PC-9 (cell line): ENCODE data around the gene RHBDD1. TPM values are rescaled to one million over a fixed set of nuclear protein-coding genes. Genes with fewer than 3 reads are reported as not detected.

Experiments
- BruUV-seq: library from RNA; stranded (reverse); fragments of 400-500 nt; replicated peaks from 2 replicates; lab custom pipeline; 2021; lab: Mats Ljungman, UMichigan
- CTCF ChIA-PET: fragments of 300-600 bp; sonication (Branson Sonifier 250); formaldehyde crosslinking; loops from one replicate; lab custom pipeline; 2022; ENCODE audit warnings: antibody characterized with exemption; lab: Charles Lee
- POLR2A ChIA-PET: fragments of 300-600 bp; sonication (Branson Sonifier 250); formaldehyde crosslinking; loops from one replicate; lab custom pipeline; 2022; ENCODE audit warnings: antibody characterized with exemption; ENCODE audit not compliant: unreplicated experiment; lab: Charles Lee
- DNase-seq, 2 experiments: peaks; one replicate each; pipeline versions ENCODE4 v3.0.0 to v3.0.0-alpha.2; 2015 to 2022; ENCODE audit warnings: mixed read lengths in 1 of 2
- H2AFZ ChIP-seq: fragments of 200-600 bp; sonication (generic); 2 replicates; pipeline ENCODE4 v1.8.1; 2017; ENCODE audit warnings: antibody characterized with exemption
- H3F3A ChIP-seq: fragments of 200-600 bp; sonication (generic); 2 replicates; pipeline ENCODE4 v1.8.1; 2017; ENCODE audit warnings: antibody characterized with exemption, mild to moderate bottlenecking, low read depth; ENCODE audit not compliant: insufficient read depth
- H3K27ac ChIP-seq: fragments of 200-600 bp; sonication (generic); 2 replicates; pipeline ENCODE4 v1.6.1; 2016; ENCODE audit warnings: mixed run types
- H3K27me3 ChIP-seq: fragments of 200-600 bp; sonication (generic); 2 replicates; pipeline ENCODE4 v1.6.1; 2016; ENCODE audit warnings: low read depth, mixed run types; ENCODE audit not compliant: insufficient read depth
- H3K36me3 ChIP-seq: fragments of 200-600 bp; sonication (generic); 2 replicates; pipeline ENCODE4 v1.6.1; 2016; ENCODE audit warnings: low read depth, mixed run types
- H3K4me1 ChIP-seq: fragments of 200-600 bp; sonication (generic); replicated peaks from 2 replicates; pipeline ENCODE4 v1.6.1; 2016; ENCODE audit warnings: mixed run types; ENCODE audit not compliant: insufficient read depth
- H3K4me2 ChIP-seq: fragments of 200-600 bp; sonication (generic); 2 replicates; pipeline ENCODE4 v1.6.1; 2017; ENCODE audit warnings: mixed run types
- H3K4me3 ChIP-seq: fragments of 200-600 bp; sonication (generic); 2 replicates; pipeline ENCODE4 v1.6.1; 2016; ENCODE audit warnings: mixed run types
- H3K79me2 ChIP-seq: fragments of 200-600 bp; sonication (generic); 2 replicates; pipeline ENCODE4 v1.6.1; 2017; ENCODE audit warnings: low read depth, mixed run types
- H3K9me2 ChIP-seq: fragments of 200-600 bp; sonication (generic); 2 replicates; pipeline ENCODE4 v1.8.1; 2017; ENCODE audit warnings: mild to moderate bottlenecking; ENCODE audit not compliant: insufficient read depth
- H3K9me3 ChIP-seq: fragments of 200-600 bp; sonication (generic); 2 replicates; pipeline ENCODE4 v1.8.1; 2016; ENCODE audit warnings: low read depth; ENCODE audit not compliant: insufficient read depth
- H4K20me1 ChIP-seq: fragments of 200-600 bp; sonication (generic); 2 replicates; pipeline ENCODE4 v1.8.1; 2017; ENCODE audit not compliant: insufficient read depth
- EZH2 ChIP-seq: fragments of 200-600 bp; sonication (generic); IDR thresholded peaks from 2 replicates; pipeline ENCODE4 v1.8.0; 2017; ENCODE audit warnings: antibody characterized with exemption, low read depth
- intact Hi-C: fragments of 100-400 bp; cut with micrococcal nuclease; formaldehyde crosslinking; loops from one replicate; pipeline ENCODE4 v1.10.0; 2022; ENCODE audit not compliant: unreplicated experiment
- total RNA-seq: library from RNA; stranded (reverse); gene quantifications from 2 replicates; pipeline ENCODE4 v1.2.3, GENCODE V29; 2021
- TF ChIP-seq, protein P1 (sequence below): fragments of 200-600 bp; sonication (generic); conservative IDR thresholded peaks from 2 replicates; pipeline ENCODE4 v1.6.1; 2017; ENCODE audit warnings: mixed run types, antibody characterized with exemption, mild to moderate bottlenecking, moderate library complexity

RHBDD1 gene
- total RNA-seq, 1 experiment from 2014 or later = 22.3 TPM

DNA sequence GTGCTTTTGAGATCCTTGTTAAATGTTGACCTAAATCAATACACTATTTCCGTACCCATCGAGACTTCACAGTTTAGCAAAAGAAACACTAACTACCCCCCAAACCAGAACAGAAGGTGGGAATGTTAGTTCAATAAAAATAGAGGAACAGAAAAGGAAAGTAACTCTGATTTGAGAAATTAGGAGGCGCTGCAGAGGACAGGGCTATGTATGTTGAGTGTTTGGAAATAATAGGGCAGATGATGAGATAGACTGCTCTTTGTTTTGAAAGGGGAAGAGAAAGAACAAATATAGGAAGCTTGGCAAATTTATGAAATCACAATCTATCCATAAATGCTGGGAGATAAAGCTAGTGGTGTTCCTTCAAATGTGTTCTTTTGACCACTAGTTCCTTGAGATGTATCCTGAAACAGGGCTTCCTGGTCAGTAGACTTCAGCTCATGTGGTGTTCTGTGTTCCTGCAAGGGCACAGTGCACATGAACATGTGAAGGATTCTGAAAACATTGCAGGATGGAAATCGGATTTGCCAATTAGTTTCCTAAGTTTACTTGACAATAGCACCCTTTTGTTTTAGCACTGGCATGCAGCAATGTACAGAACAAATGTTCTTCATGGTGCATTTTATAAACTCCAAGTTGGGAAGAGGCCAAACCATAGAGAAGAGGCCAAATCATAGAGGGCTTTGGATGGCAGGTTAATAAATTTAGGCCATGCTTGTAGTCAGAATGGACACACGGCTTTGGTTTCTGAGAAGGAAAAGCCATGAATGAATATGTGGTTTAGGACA is 39.8 kb downstream of the RHBDD1 start:
- no peak overlapping the region for H2AFZ ChIP-seq
- DNase-seq = no peak
- no peaks in the 10 kb centered on the region for H3F3A ChIP-seq
- H3K79me2 ChIP-seq = no peaks in the 10 kb centered on the region
- no peak overlapping the region for H3K4me2 ChIP-seq
- H3K36me3 ChIP-seq = no peaks in the 10 kb centered on the region
- POLR2A ChIA-PET = no interaction called here
- no peaks in the 10 kb centered on the region for H3K9me2 ChIP-seq
- no peak overlapping the region for H3K4me3 ChIP-seq
- no peaks in the 10 kb centered on the region for H3K27me3 ChIP-seq
- intact Hi-C loops = no loop called here
- H4K20me1 ChIP-seq = no peaks in the 10 kb centered on the region
- no TSS peak for BruUV-seq
- H3K4me1 ChIP-seq = no peaks in the 10 kb centered on the region
- H3K27ac ChIP-seq = no peak overlapping the region
- CTCF ChIA-PET = no interaction called here
- no peaks in the 10 kb centered on the region for H3K9me3 ChIP-seq
- TF ChIP-seq, protein P1, sequence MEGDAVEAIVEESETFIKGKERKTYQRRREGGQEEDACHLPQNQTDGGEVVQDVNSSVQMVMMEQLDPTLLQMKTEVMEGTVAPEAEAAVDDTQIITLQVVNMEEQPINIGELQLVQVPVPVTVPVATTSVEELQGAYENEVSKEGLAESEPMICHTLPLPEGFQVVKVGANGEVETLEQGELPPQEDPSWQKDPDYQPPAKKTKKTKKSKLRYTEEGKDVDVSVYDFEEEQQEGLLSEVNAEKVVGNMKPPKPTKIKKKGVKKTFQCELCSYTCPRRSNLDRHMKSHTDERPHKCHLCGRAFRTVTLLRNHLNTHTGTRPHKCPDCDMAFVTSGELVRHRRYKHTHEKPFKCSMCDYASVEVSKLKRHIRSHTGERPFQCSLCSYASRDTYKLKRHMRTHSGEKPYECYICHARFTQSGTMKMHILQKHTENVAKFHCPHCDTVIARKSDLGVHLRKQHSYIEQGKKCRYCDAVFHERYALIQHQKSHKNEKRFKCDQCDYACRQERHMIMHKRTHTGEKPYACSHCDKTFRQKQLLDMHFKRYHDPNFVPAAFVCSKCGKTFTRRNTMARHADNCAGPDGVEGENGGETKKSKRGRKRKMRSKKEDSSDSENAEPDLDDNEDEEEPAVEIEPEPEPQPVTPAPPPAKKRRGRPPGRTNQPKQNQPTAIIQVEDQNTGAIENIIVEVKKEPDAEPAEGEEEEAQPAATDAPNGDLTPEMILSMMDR = no peak
- no peak for TF ChIP-seq EZH2

DNA sequence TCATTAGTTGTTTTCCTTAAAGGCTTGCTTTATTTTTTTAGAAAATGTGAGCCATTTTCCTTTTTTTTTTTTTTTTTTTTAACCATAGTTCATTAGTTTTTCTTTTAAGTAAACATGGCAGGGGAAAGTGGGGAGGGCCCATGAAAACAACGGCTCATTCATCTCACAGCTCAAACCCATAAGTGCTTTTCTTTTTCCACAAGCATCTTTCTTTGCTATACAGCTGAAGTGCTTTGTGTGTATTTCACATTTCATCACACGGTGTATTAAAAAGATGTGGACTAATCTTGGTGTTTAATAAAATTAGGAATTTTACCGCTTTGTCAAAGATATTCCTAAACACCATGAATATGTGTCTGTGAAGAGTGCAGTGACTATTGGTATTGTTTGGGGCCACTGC is 41.6 kb downstream of the RHBDD1 start:
- no peaks in the 10 kb centered on the region for H3F3A ChIP-seq
- no peak overlapping the region for H3K27ac ChIP-seq
- no peak overlapping the region for H2AFZ ChIP-seq
- POLR2A ChIA-PET = no interaction called here
- no peak for DNase-seq
- H3K36me3 ChIP-seq = no peaks in the 10 kb centered on the region
- no peaks in the 10 kb centered on the region for H3K27me3 ChIP-seq
- no peaks in the 10 kb centered on the region for H3K79me2 ChIP-seq
- TF ChIP-seq, protein P1 = no peak
- no peak for TF ChIP-seq EZH2
- H4K20me1 ChIP-seq = no peaks in the 10 kb centered on the region; the same call in 1 of the 2 replicates
- no peak overlapping the region for H3K4me3 ChIP-seq
- H3K9me3 ChIP-seq = no peaks in the 10 kb centered on the region
- BruUV-seq = no TSS peak
- H3K4me2 ChIP-seq = no peak overlapping the region
- no peaks in the 10 kb centered on the region for H3K9me2 ChIP-seq
- no peaks in the 10 kb centered on the region for H3K4me1 ChIP-seq
- intact Hi-C loops = no loop called here
- CTCF ChIA-PET = no interaction called here

DNA sequence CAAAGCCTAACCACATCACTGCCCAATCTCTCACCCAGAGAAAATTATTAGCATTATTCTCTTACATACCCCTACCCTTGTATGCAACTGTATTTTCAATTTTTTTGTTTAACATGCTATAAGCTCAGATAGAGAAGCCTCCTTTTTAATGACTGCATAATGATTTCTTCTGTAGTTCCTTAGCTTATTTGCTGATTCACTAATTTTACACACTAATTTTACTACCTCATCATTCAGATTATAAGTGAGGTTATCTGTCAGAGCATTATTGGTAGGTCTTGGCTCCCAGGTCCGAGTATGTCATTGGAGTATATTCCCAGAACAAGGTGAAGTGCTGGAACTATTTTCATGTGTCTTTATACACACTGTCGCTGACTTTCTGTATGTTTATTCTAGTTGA is 45.4 kb downstream of the RHBDD1 start:
- H3K9me2 ChIP-seq = no peaks in the 10 kb centered on the region
- H3K4me1 ChIP-seq = no peaks in the 10 kb centered on the region
- TF ChIP-seq, protein P1 = no peak
- no peak for TF ChIP-seq EZH2
- no peak for DNase-seq
- H3K36me3 ChIP-seq = no peaks in the 10 kb centered on the region
- H3K4me3 ChIP-seq = no peak overlapping the region
- no peak overlapping the region for H3K4me2 ChIP-seq
- H3K27ac ChIP-seq = no peak overlapping the region
- POLR2A ChIA-PET = no interaction called here
- intact Hi-C loops = no loop called here
- no peaks in the 10 kb centered on the region for H3K79me2 ChIP-seq
- H3F3A ChIP-seq = no peaks in the 10 kb centered on the region
- no peak overlapping the region for H2AFZ ChIP-seq
- BruUV-seq = no TSS peak
- peaks cover 4% of the 10 kb centered on the region; the same call in 1 of the 2 replicates for H4K20me1 ChIP-seq
- CTCF ChIA-PET = no interaction called here
- H3K27me3 ChIP-seq = no peaks in the 10 kb centered on the region
- no peaks in the 10 kb centered on the region for H3K9me3 ChIP-seq
